HepG2 (cell line): ENCODE measurements around the gene BFSP1. TPM values are rescaled to one million over a fixed set of nuclear protein-coding genes. Genes with fewer than 3 reads are reported as not detected.
A peak's percentile ranks its signal among the peaks of the same experiment; 100 is the strongest.

Experiments
- ATF7-NPFF ChIP-seq: sonication (generic); formaldehyde crosslinking; IDR thresholded peaks from 2 replicates; pipeline ENCODE4 v1.8.1; 2023; ENCODE audit warnings: mild to moderate bottlenecking, low read depth, missing genetic modification reagents, moderate library complexity
- BORCS8-MEF2B ChIP-seq: sonication (generic); formaldehyde crosslinking; IDR thresholded peaks from 2 replicates; pipeline ENCODE4 v1.8.0; 2022; ENCODE audit warnings: mild to moderate bottlenecking, missing genetic modification reagents
- DRAP1 ChIP-seq: IDR thresholded peaks from 2 replicates; pipeline ENCODE4 v1.6.1; 2016; ENCODE audit warnings: missing genetic modification reagents, missing compliant biosample characterization
- GMEB2 ChIP-seq: IDR thresholded peaks from 2 replicates; pipeline ENCODE4 v1.6.1; 2016; ENCODE audit warnings: missing biosample characterization, missing genetic modification reagents, low read depth
- KDM4B ChIP-seq: sonication (generic); formaldehyde crosslinking; IDR thresholded peaks from 2 replicates; pipeline ENCODE4 v1.4.0; 2020; ENCODE audit warnings: missing genetic modification reagents
- MYPOP ChIP-seq: sonication (generic); formaldehyde crosslinking; IDR thresholded peaks from 2 replicates; pipeline ENCODE4 v1.8.1; 2023; ENCODE audit warnings: mild to moderate bottlenecking, moderate library complexity, missing genetic modification reagents
- NONO ChIP-seq, 2 experiments: fragments of 450-650 bp in 1 of 2; sonication (generic) in 1 of 2; formaldehyde crosslinking in 1 of 2; IDR thresholded peaks in 1 of 2; conservative IDR thresholded peaks in 1 of 2; 2 replicates each; pipeline versions ENCODE4 v1.6.1 to v1.8.0; 2017 to 2022; ENCODE audit warnings: mild to moderate bottlenecking in 1 of 2, missing genetic modification reagents in 1 of 2, moderate library complexity in 1 of 2
- SRSF4 ChIP-seq: fragments of 200-400 bp; formaldehyde crosslinking; IDR thresholded peaks from one replicate; pipeline ENCODE4 v1.6.1; 2018; ENCODE audit warnings: mild to moderate bottlenecking, low read depth, low read length, moderate library complexity; ENCODE audit not compliant: poor library complexity, severe bottlenecking
- USF2 ChIP-seq, 2 experiments: sonication (generic) in 1 of 2; formaldehyde crosslinking in 1 of 2; IDR thresholded peaks; 2 replicates each; pipeline versions ENCODE4 v1.5.1 to v1.6.1; 2011 to 2020; ENCODE audit warnings: borderline replicate concordance in 1 of 2, low read depth in 1 of 2, low read length in 1 of 2, mild to moderate bottlenecking in 1 of 2, missing genetic modification reagents in 1 of 2, moderate library complexity in 1 of 2
- ZMYM4 ChIP-seq: sonication (generic); formaldehyde crosslinking; IDR thresholded peaks from 2 replicates; pipeline ENCODE4 v1.8.1; 2023; ENCODE audit warnings: mild to moderate bottlenecking, missing genetic modification reagents
- ZNF280B ChIP-seq: sonication (generic); formaldehyde crosslinking; IDR thresholded peaks from 2 replicates; pipeline ENCODE4 v1.5.0; 2020; ENCODE audit warnings: missing genetic modification reagents, mild to moderate bottlenecking, borderline replicate concordance
- ZNF468 ChIP-seq: sonication (generic); formaldehyde crosslinking; IDR thresholded peaks from 2 replicates; pipeline ENCODE4 v1.8.0; 2022; ENCODE audit warnings: mild to moderate bottlenecking, moderate library complexity, missing genetic modification reagents
- ZNF501 ChIP-seq: sonication (generic); formaldehyde crosslinking; IDR thresholded peaks from 2 replicates; pipeline ENCODE4 v1.5.1; 2020; ENCODE audit warnings: mild to moderate bottlenecking, moderate library complexity, missing genetic modification reagents
- ZNF710 ChIP-seq: sonication (generic); formaldehyde crosslinking; IDR thresholded peaks from 2 replicates; pipeline ENCODE4 v1.5.0; 2020; ENCODE audit warnings: mild to moderate bottlenecking, missing genetic modification reagents, borderline replicate concordance
- ZNF747 ChIP-seq: sonication (generic); formaldehyde crosslinking; IDR thresholded peaks from 2 replicates; pipeline ENCODE4 v1.8.1; 2023; ENCODE audit warnings: missing genetic modification reagents, mild to moderate bottlenecking, borderline replicate concordance
- polyA plus RNA-seq, 8 experiments: library from polyadenylated mRNA; depleted of rRNA in 3 of 8; stranded (reverse) in 7 of 8; unstranded in 1 of 8; fragments of >200 nt; fragmentation: Illumina TruSeq in 4 of 8; extraction: Trizol in 4 of 8; gene quantifications; 2 replicates each; pipeline versions ENCODE4 v1.2.1 to v1.2.3, GENCODE V29; 2011 to 2016; ENCODE audit warnings: low read depth in 4 of 8, missing spikeins in 1 of 8, mixed read lengths in 1 of 8; ENCODE audit not compliant: insufficient read depth in 1 of 8
- total RNA-seq, 5 experiments: library from RNA; depleted of rRNA; stranded (reverse); fragments of >200 nt; fragmentation: Illumina TruSeq; extraction: Trizol; gene quantifications; 2 replicates each; pipeline ENCODE4 v1.2.3, GENCODE V29; 2016; ENCODE audit warnings: low read depth in 1 of 5

BFSP1 gene
- total and polyA plus RNA-seq, 2 of the 13 experiments (the other 11 are each of a cell fraction or from before 2014, with no cell fraction given) = 0.22 to 0.26 TPM

GRCh38 chr20:17569616-17570346, 38.6 kb upstream of the BFSP1 start, which contains the start of gene DSTN (continued):
- TF ChIP-seq ATF7-NPFF (CRISPR knock-in tag) (peak; percentile 93), ZNF710 (CRISPR knock-in tag) (peak; percentile 82; the same call in 1 of the 2 replicates), GMEB2 (CRISPR knock-in tag) (peak; percentile 75), MYPOP (CRISPR knock-in tag) (peak; percentile 92), ZMYM4 (CRISPR knock-in tag) (0 out of 2 replicates have a peak, but pooled peaks have one; percentile 41), USF2 (IDR thresholded peaks at IDR 0.05; ENCODE audit: low read depth, low read length) (no peak), USF2 (CRISPR knock-in tag; IDR thresholded peaks at IDR 0.05; ENCODE audit: borderline replicate concordance) (no peak; the same call in 1 of the 2 replicates), DRAP1 (peak; percentile 62; the same call in 1 of the 2 replicates), BORCS8-MEF2B (CRISPR knock-in tag) (0 out of 2 replicates have a peak, but pooled peaks have one; percentile 13), KDM4B (CRISPR knock-in tag) (no peak), ZNF501 (CRISPR knock-in tag) (peak; percentile 99), ZNF280B (CRISPR knock-in tag) (peak; percentile 76), ZNF747 (CRISPR knock-in tag) (peak; percentile 58), SRSF4 (peak; percentile 43), ZNF468 (0 out of 2 replicates have a peak, but pooled peaks have one; percentile 66), NONO (IDR thresholded peaks at IDR 0.05) (no peak), NONO (CRISPR knock-in tag; conservative IDR thresholded peaks at IDR 0.05) (peak; percentile 63)
